ENCODE results near the gene TRAF4.

The TRAF4 gene

GRCh38 chr17:28760601-28761562, 17.1 kb downstream of the TRAF4 start:
- DNase-seq = no peak
- peaks cover 59% of the 10 kb centered on the region for H3K36me3 ChIP-seq
- no peaks in the 10 kb centered on the region for H3K9me3 ChIP-seq (ENCODE audit: severe bottlenecking)
- TF ChIP-seq, protein P1, sequence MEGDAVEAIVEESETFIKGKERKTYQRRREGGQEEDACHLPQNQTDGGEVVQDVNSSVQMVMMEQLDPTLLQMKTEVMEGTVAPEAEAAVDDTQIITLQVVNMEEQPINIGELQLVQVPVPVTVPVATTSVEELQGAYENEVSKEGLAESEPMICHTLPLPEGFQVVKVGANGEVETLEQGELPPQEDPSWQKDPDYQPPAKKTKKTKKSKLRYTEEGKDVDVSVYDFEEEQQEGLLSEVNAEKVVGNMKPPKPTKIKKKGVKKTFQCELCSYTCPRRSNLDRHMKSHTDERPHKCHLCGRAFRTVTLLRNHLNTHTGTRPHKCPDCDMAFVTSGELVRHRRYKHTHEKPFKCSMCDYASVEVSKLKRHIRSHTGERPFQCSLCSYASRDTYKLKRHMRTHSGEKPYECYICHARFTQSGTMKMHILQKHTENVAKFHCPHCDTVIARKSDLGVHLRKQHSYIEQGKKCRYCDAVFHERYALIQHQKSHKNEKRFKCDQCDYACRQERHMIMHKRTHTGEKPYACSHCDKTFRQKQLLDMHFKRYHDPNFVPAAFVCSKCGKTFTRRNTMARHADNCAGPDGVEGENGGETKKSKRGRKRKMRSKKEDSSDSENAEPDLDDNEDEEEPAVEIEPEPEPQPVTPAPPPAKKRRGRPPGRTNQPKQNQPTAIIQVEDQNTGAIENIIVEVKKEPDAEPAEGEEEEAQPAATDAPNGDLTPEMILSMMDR (IDR thresholded peaks at IDR 0.05; ENCODE audit: low read depth, low read length) = no peak
- H3K4me3 ChIP-seq (ENCODE audit: low read depth, low read length) = no peak overlapping the region
- H3K27ac ChIP-seq = no peak overlapping the region
- no peaks in the 10 kb centered on the region for H3K27me3 ChIP-seq (ENCODE audit: insufficient read depth, low read depth, severe bottlenecking)

DNA sequence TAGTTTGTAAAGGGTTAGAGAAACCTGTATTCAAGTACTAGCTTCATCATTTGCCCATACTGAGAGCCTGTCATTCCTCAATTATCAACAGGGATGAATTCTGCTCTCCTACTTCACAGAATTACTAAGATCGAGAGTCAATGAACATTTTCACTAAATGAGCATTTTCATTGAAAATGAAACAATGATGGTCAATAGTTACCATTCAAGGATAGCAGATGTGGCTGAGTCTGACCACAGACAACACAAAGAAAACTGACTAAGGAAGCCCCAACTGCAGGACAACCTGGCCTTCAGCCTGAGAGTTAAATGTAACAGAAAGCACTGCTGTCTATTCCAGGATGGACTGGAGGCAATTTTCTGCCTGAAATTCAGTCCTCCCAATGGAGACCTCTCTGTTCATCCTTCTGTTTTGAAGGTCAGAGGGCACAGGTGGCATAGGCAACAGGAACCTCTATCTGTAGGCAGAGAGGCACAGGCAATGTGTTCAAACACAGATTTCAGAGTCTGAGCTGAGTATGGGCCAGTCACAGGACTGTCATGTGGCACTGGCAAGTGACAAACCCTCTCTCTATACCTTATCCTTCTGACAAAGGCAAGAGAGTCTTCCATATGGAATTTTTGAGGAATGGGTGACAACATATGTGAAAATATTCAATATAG, 19.5 kb downstream of the TRAF4 start:
- no peaks in the 10 kb centered on the region for H3K27me3 ChIP-seq (ENCODE audit: insufficient read depth, low read depth, severe bottlenecking)
- peaks cover 59% of the 10 kb centered on the region for H3K36me3 ChIP-seq
- H3K4me3 ChIP-seq (ENCODE audit: low read depth, low read length) = no peak overlapping the region
- H3K9me3 ChIP-seq (ENCODE audit: severe bottlenecking) = no peaks in the 10 kb centered on the region
- TF ChIP-seq, protein P1 (IDR thresholded peaks at IDR 0.05; ENCODE audit: low read depth, low read length) = no peak
- DNase-seq = no peak
- H3K27ac ChIP-seq = no peak overlapping the region

GRCh38 chr17:28763804-28764266, 20.0 kb downstream of the TRAF4 start:
- no peak overlapping the region for H3K27ac ChIP-seq
- H3K36me3 ChIP-seq = peaks cover 53% of the 10 kb centered on the region
- DNase-seq = peak; percentile 69
- H3K4me3 ChIP-seq (ENCODE audit: low read depth, low read length) = no peak overlapping the region
- no peaks in the 10 kb centered on the region for H3K9me3 ChIP-seq (ENCODE audit: severe bottlenecking)
- H3K27me3 ChIP-seq (ENCODE audit: insufficient read depth, low read depth, severe bottlenecking) = no peaks in the 10 kb centered on the region
- TF ChIP-seq, protein P1 (IDR thresholded peaks at IDR 0.05; ENCODE audit: low read depth, low read length) = peak; percentile 56

GRCh38 chr17:28765038-28765437, 21.2 kb downstream of the TRAF4 start:
- no peaks in the 10 kb centered on the region for H3K9me3 ChIP-seq (ENCODE audit: severe bottlenecking)
- no peak overlapping the region for H3K4me3 ChIP-seq (ENCODE audit: low read depth, low read length)
- no peaks in the 10 kb centered on the region for H3K27me3 ChIP-seq (ENCODE audit: insufficient read depth, low read depth, severe bottlenecking)
- DNase-seq = no peak
- H3K27ac ChIP-seq = no peak overlapping the region
- H3K36me3 ChIP-seq = peaks cover 43% of the 10 kb centered on the region
- TF ChIP-seq, protein P1 (IDR thresholded peaks at IDR 0.05; ENCODE audit: low read depth, low read length) = no peak

- no peaks in the 10 kb centered on the region for H3K27me3 ChIP-seq (ENCODE audit: insufficient read depth, low read depth, severe bottlenecking)
- peaks cover 6% of the 10 kb centered on the region; the same call in 1 of the 2 replicates for H3K36me3 ChIP-seq
- DNase-seq = no peak
- TF ChIP-seq, protein P1 (IDR thresholded peaks at IDR 0.05; ENCODE audit: low read depth, low read length) = no peak
- no peak overlapping the region for H3K4me3 ChIP-seq (ENCODE audit: low read depth, low read length)
- no peak overlapping the region for H3K27ac ChIP-seq
- no peaks in the 10 kb centered on the region for H3K9me3 ChIP-seq (ENCODE audit: severe bottlenecking)
Observed at GRCh38 chr17:28773736-28774135, 29.9 kb downstream of the TRAF4 start.

All from WERI-Rb-1 (cell line).